Islet of Langerhans (tissue), 1 donor: ENCODE results near the gene SMAGP.
"Not testable (repeated sequence)": the region's sequence is repeated elsewhere in the genome, so short reads cannot be mapped to it uniquely, and the experiment has no call there.

Experiments
- FAIRE-seq: peaks from one replicate; lab custom pipeline; 2011; peaks lifted over from hg19 to GRCh38; lab: Jason Lieb, UNC

SMAGP gene, protein sequence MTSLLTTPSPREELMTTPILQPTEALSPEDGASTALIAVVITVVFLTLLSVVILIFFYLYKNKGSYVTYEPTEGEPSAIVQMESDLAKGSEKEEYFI

DNA sequence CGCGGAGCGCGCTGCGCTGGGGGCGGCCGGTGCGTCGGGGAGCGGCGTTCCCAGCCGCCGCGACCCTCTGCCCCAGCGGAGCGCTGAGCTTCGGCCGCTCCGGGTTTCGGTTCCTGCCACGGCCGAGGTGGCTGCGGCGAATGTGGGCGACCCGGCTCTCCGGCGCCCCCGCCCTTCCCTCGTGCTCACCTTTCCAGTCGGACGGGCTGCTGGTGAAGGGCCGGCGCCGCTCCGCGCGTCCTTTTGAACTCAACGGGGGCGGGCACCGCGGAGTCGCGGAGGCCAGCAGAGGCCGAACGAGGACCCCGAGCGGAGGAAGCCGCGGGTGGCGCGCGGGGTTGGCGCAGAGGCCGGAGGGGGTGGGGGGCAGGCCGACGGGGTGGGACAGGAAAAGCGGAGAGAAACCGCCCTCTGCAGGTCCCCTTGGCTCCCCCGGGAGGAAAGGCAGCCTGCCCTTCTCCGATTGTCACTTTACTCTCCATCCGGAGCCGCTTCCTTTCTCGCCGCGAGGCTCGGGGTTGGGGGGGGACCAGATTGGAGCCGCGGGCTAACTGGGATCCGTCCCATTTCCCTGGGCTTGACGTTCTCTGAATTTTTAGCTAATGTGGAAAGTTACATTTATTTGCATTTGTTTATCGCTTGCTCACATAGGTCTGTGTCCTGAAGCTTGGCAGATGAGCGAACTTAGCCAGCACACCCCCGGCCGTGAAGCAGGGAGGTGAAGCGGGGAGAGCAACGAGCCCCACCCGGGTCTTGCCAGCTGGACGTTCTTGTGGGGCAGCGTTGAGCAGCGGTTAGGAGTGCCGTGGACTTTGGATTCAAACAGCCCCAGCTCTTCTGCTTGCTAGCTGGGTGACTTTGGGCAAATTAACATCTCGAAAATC, at the start of gene SMAGP:
Gene SMAGP, minus strand, starts transcription at position 349 of the 884 bp plus-strand sequence. CDS start 1,137 bp downstream, outside the sequence.
- no peak for FAIRE-seq

DNA sequence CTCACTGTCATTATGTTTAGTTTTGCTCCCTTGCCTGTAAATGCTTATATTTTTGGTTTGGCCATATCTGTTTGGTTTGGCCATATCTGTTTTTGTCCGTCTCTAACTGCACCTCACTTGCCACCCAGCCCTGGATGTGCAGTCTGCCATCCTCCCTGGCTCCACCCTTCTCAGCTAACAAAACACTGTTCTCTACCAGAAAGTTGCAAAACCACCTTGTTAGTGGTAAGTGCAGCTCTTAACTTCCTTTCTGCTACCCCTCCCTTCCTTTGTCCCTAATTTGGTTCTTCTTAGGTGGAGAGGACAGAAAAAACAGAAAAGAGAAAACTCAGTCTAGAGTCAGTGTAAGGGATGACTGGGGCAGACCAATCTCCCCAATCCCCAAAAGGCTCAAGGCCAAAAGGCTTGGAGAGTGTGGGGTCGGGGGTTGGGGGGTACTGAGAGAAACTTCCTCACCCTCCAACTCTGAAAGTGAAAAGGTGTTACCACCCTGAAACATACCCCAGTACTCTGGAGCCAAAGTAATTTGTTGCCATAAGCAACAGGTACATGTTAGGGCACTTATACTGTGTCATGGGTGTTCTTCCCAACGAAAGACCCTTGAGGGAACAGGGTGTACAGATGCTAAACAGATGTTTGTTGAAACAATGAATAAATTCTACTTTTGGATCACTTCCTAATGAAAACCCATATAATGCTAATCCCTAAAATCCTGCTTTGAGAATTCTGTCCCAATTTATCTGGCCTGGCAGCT, 48.8 kb upstream of the SMAGP start:
- no peak for FAIRE-seq

DNA sequence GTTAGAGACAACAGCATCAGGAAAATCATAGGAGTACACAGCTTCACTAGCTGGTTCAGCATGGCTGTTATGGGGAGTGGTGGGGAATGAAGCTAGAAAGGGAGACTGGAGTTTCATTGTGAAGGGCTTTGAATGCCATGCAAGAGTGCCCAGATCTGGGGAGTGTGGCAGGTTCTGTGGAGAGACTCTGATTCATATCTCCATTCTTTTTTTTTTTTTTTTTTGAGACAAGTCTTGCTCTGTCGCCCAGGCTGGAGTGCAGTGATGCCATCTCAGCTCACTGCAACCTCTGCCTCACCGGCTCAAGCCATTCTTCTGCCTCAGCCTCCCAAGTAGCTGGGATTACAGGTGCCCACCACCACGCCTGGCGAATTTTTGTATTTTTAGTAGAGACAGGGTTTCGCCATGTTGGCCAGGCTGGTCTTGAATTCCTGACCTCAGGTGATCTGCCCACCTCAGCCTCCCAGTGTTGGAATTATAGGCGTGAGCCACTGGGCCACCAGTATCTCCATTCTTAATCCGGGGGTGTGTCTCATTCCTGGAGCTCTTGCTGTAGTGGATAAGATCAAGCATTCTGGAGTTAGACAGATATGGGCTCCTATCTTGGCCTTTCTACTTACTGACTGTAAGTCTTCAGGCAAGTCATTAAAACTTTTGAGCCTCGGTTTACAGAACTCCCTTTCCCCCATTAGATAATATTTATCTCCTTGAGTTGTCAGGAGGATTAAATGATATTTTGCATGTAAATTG, 48.0 kb upstream of the SMAGP start:
- FAIRE-seq, result not testable (repeated sequence)

DNA sequence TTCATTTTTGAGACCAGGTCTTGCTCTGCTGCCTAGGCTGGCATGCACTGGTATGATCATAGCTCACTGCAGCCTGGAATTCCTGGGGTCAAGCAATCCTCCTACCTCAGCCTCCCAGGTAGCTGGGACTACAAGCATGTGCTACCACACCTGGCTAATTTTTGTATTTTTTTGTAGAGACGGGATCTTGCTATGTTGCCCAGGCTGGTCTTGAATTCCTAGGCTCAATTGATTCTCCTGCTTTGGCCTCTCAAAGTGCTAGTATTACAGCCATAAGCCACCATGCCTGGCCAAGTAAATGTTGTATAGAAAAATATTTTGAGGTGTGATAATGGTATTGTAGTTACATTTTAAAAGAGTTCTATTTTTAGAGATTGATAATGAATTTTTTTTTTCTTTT, 41.2 kb upstream of the SMAGP start:
- FAIRE-seq, result no peak

DNA sequence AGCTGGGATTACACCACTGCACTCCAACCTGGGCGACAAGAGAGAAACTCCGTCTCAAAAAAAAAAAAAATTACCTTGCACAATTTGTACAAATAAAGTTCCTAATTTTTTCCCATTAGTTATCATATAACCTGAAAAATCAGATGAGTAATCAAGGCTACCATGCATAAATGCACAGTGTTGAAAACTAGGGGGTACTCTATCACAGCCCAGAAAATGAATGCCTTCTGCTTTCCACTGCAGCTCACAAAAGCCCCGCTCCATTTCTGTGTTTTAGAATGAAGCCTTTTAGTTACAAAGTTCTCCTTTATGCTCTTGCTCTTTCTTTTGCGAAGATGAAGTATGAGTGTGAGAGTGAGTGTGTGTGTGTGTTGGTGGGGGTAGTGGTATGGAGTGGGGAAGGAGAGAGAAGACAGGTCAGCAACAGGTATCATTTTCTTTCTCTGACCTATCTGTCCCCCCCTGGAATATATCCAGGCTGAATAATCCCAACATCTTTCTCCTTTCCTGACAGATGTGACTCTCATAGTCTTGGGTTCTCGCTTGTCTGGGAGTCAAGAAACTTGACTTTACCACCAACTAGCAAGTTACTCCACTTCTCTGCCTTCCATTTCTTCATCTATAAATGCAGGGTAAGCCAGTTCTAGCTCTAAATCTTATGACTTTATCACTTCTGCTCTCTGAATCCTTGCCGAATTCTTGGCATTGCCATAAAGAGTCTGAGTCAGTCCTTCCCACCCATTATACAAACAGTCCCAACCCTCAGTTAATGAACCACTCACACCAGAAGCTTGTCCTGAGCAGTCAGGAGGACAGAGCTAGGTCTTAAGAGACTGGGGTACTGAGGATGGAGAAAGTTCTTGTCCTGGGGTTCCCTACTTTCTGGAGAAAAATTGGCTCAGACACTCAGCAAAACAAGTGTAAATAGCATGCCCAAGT, 37.7 kb upstream of the SMAGP start:
- no peak for FAIRE-seq

DNA sequence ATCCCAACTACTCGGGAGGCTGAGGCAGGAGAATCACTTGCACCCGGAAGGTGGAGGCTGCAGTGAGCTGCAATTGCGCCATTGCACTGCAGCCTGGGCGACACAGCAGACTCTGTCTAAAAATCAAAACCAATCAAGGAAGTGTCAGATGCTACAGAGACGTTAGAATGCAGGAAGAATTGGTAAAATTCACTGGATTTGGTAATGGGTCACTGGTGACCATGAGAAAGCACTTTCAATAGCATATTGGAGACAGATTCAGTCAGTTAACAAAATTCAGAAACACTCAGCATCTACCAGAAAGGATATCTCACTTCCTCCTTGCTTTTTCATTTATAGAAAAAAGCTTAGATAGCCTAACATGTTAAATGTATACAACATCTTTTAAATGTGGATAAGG, 36.3 kb upstream of the SMAGP start:
- FAIRE-seq, result no peak

DNA sequence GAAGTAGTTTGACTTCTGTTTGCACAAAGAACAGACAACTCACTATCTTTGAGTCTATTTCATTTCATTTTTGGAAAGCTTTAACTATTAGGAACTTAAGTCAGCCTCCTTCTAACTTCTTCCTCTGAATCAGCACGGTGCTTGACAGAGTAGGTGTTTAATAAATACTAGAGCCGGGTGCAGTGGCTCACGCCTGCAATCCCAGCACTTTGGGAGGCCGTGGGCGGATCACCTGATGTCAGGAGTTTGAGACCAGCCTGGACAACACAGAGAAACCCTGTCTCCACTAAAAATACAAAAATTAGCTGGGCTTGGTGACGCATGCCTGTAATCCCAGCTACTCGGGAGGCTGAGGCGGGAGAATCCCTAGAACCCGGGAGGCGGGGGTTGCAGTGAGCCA, 30.6 kb upstream of the SMAGP start:
- FAIRE-seq, result not testable (repeated sequence)

DNA sequence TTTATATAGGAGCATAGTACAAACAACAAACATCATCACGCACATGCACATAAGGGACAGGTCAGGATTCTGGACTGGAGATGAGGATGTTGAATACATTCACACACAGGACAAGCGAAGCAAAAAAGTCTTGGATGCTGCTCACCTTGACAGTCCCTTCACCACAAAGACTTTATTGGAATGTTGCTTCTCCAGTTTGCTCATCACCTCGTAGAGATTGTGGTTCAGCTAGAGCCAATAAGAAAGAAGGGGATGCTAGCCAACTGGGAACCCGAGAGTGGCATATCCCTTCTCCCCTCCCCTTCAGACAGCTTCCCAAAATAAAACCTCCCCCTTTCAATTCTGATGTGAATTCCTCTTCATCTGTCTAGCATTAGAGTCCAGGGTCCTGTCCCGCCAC, 25.4 kb upstream of the SMAGP start:
- no peak for FAIRE-seq

DNA sequence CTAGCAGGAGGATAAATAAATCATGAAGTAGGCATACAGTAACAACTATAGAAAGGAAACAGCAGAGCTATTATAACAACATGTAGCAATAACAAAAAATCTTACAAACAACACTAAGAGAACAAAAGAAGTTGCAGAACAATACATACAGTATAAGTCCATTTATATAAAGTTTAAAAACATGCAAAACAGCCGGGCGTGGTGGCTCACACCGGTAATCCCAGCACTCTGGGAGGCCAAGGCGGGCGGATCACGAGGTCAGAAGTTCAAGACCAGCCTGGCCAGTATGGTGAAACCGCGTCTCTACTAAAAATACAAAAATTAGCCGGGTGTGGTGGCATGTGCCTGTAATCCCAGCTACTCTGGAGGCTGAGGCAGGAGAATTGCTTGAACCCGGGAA, 23.9 kb upstream of the SMAGP start:
- FAIRE-seq, result not testable (repeated sequence)

DNA sequence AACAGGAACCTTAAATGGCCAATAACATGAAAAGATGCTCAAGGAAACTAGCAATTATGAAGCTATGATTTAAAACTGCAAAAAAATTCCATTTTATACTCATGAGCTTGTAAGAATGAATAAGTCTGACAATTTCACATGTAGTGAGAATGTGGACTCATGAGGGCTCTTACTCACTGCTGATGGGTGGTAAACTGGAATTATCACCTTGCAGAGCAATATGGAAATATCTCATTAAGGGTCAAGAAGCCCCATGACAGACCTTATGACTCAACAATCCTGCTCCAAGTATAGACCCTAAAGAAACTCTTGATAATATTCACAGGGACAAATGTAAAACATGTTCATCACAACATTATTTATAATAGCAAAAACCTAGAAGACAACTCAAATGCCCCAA, 23.5 kb upstream of the SMAGP start:
- FAIRE-seq, result no peak

DNA sequence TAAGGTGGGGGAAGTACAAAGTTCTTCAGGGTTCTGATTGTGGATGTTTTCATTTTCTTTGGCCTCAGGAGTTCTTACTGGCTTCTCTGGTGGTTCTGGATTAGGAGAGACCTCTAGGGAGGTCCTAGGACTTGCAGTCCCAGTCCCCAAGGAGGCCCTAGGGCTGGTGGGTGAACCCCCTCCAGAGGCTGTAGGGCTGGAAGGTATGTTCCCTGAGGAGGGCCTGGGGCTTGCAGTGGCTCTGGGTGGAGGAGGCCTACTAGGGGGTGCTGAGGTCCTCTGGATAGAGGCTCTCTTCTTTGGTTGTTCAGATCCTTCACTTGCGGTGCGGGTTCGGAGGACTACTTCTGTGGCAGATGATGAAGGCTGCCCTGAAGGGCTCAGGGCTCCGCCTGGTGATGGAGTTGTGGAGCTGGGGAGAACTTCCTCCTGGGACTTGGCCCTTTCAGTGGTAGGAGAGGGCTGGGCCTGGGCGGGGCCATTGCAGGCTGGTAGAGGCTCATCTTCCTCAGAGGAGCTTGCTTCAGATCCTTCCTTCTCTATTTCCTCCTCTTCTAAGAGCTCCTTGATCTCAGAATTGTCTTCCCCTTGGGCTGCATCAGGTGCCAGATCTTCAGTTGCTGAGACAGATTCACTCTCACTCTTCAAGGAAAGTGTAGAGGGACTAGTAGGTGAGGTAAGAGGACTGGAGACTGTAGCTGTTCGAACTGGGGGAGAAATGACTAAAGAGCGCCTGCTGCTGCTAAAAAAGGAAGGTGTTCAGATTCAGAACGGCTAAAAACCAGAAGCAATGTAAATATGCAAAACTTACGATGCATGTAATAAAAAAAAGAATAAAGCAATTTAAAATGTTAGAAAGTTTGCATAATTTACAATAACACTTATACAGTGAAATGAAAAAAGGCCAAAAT, 21.6 kb upstream of the SMAGP start:
- not testable (repeated sequence) for FAIRE-seq

DNA sequence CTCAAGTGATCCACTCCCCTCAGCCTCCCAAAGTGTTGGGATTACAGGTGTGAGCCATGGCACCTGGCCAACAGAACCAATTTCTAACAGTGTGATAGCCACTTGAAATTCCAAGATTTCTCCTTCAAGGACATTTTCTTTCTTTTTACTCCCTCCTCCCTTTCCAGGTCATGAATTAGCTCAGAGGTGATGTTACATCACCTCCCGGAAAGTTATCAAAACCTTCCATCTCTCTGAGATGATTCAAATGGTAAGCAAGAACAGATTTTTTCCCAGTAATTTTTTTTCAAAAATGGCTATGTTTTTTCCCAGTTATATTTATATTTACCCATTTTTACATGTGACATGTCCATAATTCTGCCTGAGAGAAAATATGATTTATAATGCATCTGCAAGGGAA, 15.6 kb upstream of the SMAGP start:
- FAIRE-seq, result no peak

DNA sequence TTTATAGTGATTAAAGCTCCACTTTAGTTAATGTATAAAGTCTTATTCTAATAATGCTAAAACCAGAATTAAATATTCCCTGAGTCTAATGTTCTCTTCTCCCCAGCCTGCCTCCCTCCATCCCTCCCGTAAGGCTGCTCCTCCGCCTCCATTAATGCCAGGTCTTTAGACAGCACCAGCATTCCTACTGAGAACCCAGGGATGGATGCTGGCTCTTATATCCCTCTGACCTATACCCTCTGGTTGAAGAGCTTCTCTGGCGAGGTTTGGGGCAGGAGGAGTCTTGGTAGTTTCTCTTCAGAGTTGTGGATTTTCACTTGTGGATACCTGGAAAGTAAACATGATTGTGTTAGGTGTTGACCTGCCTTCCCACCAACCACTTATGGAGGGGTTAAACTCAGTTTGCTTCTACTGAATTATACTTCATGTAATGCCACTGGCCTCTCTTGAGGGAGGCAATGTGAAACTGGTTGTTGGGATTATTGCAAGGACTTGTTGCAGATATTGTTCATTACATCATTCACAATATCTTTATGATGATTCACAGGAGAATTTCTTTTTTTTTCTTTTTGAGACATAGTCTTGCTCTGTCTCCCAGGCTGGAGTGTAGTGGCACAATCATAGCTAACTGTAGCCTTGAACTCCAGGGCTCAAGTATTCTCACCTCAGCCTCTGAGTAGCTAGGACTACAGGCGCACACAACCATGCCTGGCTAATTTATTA, 11.1 kb upstream of the SMAGP start:
- no peak for FAIRE-seq

DNA sequence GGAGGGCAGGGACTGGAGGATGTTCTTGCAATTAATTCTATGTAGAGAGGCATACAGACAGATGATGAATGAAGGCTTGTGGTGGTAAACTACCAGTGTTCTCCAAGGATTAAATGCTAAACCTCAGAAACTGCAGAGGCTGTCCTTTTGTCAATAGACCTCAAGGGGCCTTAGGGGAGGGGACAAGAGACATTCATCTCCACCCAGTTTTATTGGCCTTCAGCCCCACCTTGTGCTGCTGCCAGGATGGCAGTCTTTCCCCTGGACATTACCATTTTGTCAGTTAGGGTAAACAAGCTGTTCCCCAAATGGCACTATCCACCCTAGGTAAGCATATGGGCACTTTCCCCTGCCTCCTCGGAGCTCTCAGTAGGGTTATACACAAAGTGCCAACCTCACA, 4.9 kb upstream of the SMAGP start:
- FAIRE-seq, result no peak

DNA sequence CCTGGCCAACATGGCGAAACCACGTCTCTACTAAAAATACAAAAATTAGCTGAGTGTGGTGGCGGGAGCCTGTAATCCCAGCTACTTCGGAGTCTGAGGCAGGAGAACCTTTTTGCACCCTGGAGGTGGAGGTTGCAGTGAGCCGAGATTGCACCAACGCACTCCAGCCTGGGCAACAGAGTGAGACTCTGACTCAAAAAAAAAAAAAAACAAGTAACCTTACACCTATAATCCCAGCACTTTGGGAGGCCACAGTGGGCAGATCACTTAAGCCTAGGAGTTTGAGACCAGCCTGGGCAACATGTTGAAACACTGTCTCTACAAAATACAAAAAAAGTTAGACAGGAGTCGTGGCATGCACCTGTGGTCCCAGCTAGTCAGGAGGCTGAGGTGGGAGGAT, 2.6 kb upstream of the SMAGP start:
- not testable (repeated sequence) for FAIRE-seq

DNA sequence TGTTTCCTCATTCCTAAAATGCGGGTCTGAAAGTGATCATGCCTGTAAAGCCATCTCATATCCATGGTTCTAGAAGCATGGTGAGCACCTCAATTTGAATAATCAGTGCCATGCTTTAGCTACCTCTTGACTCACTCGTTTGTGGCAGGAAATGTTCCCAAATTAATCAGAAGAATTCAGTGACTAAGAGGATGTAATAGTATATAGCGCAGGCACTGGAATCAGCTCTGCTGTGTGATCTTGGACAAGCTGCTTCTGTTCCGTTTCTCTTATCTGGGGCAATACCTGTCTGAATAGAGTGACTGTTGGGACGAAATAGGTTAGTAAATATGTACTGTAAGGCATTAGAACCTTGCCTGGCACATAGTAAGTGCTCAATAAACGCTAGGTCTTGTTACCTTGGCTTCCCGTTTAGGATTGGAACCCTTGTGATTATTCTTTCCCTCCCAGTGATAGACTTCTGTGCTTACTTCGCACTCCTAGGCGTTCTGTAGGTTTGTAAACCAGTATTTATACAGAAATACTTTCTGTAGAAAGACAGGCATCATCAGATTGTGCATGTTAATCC, 820 bp upstream of the SMAGP start:
- FAIRE-seq, result no peak

DNA sequence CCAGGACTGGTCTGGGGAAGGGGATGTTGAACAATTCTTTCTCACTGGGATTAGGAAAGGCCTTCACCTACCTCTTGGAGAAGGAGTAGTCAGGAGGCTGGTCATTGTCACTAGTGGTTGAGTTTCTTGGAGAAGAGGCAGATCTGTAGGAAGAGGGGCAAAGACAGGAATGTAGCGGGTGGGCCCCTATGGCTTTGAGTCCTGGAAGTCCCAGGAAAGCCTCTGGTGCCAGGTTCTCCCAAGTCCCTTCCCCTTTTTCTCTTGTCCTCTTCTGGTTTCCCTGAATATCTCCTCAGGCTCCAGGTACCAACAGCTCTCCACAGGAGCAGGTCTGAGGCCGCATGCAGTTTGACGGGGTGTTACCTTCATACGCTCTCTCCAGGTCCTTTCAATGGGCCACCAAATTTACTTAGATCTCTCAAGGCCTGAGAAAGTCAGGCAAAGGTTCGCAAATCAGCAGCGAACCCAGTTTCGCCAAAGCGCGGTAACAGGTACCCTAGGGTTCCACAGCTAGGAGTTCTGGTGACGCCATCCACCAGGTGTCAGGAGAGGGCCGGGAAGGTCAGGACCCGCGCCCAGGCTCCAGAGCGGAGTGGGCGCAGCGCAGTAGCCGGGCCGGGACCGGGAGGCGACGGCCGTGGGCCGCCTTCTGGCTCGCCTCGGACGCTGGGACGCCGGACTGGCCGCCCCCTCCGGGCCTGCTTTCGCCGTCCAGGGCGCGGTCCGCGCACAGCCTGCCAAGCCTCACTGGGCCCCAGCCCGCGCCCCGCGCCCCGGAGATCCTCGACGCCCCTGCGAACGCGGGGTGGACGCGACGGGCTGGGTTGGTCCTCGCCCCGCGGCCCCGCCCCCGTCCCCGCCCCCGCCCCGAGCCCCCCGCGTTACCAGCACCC, 795 bp downstream of the SMAGP start:
- FAIRE-seq, result no peak

DNA sequence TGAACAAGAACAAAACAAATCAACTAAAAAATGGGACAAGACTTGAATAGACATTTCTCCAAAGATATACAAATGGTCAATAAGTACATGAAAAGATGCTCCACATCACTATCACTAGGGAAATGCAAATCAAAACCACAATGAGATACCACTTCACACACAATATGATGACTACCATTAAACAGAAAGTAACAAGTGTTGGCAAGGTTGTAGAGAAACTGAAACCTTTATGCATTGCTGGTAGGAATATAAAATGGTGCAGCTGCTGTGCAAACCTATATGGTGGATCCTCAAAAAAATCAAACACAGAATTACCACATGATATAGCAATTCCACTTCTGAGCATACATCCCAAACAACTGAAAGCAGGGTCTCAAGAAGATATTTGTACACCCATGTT, 5.2 kb downstream of the SMAGP start:
- FAIRE-seq, result no peak
